Breast epithelium (tissue), 3 donors: ENCODE results near the gene APOBEC3H.

Experiments
- CTCF ChIP-seq, 3 donors: fragments of 450-650 bp; IDR thresholded peaks; one replicate each; pipeline ENCODE4 v1.5.1; 2016 to 2017; ENCODE audit warnings: antibody characterized with exemption in 3 of 3, mild to moderate bottlenecking in 3 of 3, moderate library complexity in 3 of 3
- POLR2A ChIP-seq: fragments of 450-650 bp; IDR thresholded peaks from one replicate; pipeline ENCODE4 v1.6.1; 2016; ENCODE audit warnings: antibody characterized with exemption, mild to moderate bottlenecking, moderate library complexity

- no peak for TF ChIP-seq CTCF (IDR thresholded peaks at IDR 0.05)
- TF ChIP-seq POLR2A = no peak
These were observed 9.3 kb downstream of the APOBEC3H start for GRCh38 chr22:39106326-39106725.
